ENCODE measurements around the gene ARPP21.

Gene ARPP21

DNA sequence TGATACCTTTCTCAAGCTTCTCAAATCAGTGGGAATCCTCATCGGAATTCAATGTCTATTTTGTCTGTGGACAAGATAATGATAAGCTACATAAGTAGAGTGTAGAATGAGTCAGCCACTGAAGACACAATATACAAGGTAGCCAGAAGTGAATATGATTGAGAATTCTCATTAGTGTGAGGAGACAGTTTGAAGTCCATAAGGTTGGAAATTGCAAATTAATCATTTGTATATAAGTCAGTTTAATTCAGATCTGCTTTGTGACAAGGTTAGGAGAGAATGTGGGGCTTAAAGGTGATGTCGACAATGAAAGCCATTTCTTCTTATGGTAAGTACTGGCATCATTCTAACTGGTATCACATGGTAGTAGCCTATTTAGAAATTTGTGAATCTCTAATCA lies 4.2 kb downstream of the ARPP21 start:
- DNase-seq = no peak

DNA sequence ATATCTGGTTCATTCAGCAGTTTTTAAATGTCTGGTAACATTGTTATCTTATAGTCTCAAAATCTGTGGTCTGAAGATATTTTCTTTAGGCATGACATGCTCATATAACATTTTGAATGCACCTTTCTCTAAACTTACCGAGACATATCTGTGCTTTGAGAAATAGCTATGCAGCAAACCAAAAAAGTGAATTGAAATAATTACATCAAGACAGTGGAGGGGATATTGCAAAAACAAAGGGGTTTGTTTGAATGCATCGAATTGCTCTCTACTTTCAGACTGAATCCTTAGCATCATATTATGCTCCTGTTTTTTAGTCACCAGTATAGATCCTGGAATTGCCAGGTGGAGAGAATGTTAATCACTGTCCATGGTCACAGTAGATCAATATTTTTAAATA lies 5.1 kb downstream of the ARPP21 start:
- no peak for DNase-seq

DNA sequence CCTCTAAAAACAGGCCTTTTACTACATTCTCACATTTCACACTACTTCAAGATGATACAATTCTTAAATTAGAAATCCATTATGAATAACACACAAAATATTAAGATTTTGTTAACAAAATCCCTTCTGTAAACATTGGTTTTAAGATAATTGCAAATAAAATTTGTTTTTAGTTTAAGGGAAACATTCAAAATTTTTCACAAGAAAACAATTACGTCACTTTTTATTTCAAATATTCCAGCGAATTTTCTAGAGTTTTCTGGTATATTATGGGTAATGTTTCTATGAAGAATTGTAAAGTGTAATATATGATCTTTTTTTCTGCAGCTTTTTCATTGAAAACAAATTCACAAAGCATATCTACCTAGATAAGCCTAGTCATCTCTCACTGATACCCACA lies 5.9 kb downstream of the ARPP21 start:
- DNase-seq = no peak

DNA sequence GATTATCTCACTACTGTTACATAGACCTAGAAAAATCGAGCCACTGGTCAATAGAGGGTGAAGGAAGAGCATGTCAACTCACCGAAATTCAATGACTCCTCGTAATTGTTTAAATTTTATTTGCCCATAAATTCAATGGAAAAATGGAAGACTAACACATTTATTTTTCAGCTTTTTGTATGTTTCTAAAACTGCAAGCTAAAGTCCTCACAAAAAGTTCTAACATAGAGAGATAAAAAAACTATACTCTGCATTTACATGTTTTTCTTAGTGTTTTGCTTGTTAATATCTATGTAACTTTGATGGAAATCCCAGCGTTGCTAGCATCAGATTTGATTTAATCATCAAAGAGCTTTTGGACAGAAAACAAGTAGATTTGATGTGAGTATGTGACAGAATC lies 6.8 kb downstream of the ARPP21 start:
- no peak for DNase-seq

DNA sequence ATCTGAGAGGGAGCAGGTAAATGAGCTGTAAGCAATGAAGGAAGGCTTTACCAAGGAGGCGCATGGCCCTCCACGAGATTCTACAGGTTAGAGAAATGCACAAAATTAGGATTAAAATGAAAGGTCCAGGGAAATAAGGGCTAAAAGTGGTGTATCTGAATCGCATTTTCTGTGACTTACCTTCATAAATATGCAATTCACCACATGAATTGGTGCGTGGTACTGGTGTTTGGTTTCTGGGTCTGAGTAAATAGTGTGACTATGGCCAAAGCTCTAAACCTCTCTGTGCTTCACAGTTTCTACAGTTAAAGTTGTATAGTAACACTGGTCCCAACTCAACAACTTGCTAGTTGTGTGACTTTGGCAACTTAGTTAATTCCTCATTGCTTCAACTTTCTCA lies 8.1 kb downstream of the ARPP21 start:
- DNase-seq = no peak

DNA sequence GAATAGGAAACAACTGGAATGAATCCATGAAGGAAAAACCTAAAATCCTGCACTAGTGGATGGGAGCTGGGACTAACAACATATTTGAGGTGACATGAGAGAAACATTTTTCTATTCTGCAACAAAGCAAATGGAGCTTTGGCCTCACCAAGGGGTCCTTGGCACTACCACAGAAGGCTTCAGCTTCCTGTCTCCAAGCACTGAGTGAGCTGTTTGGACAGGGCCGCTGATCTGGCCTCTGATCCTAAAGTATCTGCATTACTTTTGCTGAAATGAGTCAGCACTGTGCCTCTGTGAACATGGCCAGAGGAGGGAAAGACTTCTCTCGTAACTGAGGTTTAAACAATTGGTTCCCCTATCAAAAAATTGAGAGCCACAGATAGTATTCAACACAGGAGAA lies 9.0 kb downstream of the ARPP21 start:
- DNase-seq = no peak

DNA sequence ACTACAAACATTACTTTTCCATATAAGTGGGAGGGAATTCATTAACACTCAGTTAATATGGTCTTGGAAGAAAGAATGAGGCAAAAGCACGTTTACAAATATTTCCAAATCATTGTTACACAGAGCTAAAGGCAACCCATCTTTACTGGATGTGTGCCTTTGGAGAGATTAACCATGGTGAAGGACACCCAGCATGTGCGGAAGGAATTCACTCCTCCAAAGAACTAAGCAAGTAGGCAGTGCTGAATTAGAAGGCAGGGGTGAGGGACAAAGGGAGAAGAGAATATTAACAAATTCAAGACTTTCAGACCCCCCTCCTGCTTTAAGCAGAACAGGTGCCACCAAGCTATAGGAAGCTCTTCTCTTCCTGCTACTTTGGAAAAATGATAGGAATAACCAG lies 10.1 kb downstream of the ARPP21 start:
- DNase-seq = no peak

DNA sequence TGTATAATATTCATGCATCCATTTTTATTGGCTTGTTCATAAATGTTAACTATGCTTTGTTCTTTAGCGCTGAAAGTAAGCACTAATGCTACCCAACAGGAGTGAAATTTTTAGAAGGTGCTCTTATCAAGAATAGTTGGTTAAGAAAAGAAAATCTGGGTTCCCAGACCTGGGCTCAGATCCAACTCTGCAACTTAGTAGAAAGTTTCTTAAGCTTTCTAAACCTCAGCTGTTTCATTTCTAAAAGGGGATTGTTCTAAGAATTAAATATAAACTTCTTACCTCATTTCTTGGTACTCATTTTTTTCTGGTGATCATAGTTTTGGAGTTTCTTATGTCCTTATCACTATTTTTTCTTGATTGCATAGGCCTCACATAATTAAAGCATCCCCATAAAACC lies 12.1 kb downstream of the ARPP21 start:
- DNase-seq = no peak

DNA sequence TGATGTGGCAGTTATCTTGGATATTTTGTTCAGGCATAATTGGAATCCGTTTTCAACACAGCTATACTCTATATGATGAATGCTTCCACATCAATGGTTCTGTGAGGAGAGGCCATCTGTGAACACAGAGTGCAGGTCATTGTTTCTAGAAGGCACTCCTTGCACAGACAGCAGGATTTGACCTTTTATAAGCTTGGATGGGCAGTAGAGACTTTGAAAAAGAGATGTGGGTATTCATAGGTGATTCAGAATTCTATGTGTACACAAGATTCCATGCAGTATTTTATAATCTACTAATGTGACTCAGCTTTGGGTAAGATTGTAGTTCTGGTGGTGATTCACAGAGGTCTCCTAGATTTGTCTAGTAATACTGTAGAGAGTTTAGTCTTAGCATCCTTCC lies 12.5 kb downstream of the ARPP21 start:
- DNase-seq = no peak

DNA sequence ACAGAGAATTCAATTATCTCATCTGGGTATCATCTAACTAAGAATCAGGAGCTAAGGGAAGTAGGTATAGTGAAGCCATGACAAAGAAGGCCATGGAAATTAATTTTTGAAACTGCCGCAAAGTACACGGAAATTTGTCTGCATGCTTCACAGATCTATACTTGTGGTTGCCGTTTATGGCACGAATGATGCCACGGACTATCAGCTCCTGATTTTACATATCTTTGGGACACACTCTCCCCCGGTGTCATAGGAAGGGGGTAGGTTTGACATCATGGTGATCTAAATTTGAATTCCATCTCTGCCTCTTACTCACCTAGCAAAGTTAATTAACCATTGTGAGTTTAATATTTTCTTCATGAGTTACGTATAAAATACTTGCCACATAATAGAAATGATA lies 14.0 kb downstream of the ARPP21 start:
- no peak for DNase-seq

DNA sequence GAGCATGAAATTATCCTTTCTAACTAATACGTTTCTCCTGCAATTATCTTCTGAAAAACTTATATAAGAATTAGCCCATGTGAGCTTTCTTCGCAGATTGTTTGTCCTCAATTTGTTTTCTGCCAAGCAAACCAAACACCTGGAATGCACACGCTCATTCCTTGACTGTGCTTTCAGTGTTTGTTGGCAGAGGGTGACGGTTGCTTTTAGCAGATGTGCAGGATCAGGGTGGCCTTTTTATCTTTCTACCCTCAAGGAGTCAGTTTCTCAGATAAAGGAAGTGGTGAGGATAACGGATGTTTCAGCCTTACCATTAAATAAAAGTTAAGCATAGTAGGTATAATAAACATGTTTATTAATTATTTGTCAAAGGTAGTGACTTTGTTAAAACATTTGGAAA lies 15.2 kb downstream of the ARPP21 start:
- no peak for DNase-seq

DNA sequence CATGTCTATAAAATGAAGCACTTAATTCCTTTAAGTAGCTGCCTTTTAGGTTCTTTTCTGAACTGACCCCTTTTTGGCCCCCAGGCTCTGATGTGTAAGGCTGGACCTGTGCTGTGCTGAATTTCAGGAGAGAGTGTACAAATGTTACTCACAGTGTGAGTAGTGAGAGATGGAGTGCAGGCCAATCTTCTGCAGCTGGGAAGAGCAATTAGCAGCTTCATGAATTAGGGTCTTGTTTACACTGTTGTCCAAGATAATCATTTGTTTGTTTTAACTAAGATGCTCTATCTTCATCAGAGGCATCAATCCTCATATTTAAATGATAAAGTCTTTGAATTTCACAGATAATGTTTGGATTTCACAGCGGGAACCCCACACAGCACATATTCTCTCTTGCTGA lies 19.4 kb downstream of the ARPP21 start:
- no peak for DNase-seq

DNA sequence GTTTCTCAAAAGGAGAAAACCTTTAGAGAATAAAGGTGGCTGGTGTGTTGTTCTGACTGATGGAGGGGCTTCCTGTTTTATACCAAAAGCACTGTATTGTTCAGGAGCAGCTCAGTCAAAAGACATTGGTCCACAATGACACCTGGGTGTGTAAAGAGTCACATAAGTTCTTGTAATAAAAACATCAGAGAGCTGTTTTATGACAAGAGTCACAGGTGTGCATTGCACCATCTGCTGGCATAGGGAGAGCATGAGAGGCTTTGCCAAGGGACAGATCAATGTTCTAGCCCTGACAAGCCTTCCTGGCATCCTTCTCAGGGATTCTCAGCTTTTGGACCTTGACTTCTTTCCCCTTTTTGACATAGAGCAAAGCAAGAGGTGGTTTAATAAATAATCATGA lies 20.4 kb downstream of the ARPP21 start:
- DNase-seq = no peak

DNA sequence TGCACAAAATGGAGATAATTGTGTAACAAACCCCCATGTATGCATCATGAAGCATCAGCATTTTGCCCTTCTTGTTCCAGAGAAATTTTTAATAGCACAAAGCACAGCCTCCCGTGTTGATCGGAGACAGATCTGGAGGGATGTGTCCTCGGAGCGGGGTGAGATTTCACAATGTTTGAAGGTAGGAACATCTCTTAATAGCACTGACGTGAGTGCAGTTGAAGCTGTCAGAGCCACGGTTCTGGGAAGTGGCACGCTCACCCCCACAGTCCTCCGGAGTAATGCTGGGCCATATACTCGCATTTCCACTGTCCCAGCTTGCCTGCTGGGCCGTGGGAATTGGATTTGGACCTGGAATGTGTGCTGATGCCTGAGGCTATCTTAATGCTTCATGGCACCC lies 24.1 kb downstream of the ARPP21 start:
- DNase-seq = no peak

DNA sequence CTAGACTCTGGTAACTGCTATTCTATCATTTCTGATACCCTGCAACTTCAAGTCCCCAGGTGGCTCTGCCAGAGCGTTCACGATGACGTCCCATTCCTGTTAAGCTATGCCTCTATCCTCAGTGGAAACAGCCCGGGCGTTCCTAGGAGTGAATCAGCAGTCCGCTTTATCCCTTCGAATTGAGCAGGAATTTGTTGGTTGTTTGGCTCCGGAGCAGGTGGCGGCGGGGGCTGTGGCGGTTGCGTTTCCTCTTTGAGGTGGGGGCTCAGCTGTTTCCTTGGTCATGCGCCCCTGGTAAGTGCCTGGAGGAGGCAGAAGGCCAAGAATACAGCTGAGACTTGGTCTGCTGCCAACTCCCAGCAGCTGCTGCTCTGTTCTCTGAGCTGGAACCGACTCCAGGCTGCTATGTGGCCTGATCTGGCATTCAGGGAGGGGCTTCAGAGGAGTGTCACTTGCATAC lies 25.2 kb downstream of the ARPP21 start:
- no peak for DNase-seq

DNA sequence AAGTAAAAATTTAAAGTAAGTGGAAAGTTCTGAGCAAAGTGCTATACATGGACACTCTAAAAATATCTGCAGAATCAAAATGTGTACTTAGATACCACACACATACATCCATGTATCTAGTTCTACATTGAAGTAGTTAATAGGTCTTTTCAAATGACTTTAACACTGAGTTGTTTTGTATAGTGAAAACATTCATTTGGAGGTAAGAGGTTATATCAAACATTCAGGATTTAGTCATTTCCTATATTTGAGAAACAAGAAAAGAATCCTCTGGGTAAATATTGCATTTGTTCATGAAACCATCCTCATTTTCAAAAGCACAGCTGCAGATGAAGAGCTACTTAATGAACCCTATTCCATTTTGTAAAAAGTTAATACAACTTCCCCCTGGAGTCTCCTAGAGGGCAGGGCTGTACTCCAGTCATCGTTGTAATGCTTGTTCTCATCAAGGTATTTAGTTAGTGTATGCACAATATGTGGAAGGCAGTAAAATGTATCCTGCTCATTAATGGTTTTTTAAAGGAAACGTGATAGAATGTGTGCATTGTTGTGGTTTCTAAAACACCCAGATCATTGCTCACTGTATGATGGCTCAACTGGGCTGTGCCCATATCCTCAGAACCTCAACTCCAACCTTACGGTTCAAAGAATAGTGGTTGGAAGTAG lies 26.2 kb downstream of the ARPP21 start:
- no peak for DNase-seq

DNA sequence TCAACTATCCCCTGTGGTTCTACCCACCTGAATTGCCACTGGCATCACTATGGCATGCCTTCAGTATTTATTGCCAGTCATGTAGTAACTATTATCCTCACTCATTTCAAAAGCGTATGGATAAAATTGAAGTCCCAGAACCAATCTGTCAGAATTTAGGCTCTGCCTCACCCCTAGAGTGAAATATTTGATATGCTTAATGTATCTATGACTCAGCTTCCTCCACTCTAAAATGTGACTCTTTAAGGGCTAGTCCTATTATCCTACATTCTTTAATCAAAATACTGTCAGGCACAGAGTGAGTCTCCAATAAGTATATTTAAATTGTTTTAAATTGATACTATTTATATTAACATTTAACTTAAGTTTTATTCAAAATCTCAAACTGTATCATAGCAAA lies 27.6 kb downstream of the ARPP21 start:
- no peak for DNase-seq

DNA sequence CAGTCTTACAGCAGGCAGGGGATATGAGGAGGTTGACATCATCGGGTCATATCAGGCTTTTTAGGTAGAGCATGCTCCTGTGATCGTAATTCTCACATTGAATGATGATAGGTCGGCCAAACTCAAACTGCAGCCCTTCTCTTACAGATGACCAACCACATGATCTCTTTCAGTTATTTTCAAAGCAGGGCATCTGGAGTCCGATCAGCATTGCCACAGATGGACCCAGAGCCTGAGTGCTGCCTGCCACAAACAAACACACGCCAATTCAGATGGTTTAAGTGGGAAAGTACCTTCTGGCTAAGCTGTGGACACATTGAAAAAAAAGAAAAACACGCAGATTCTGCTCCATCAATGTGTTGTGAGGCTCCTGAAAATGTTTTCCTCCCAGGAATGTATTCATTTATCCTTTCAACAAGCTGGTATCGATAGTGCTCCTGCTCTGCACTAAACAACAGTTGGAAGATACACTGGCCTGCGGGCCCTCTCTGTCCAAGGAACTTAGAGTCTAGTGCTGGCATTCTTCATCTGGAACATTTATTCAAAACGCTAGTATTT lies 31.2 kb downstream of the ARPP21 start:
- no peak for DNase-seq

DNA sequence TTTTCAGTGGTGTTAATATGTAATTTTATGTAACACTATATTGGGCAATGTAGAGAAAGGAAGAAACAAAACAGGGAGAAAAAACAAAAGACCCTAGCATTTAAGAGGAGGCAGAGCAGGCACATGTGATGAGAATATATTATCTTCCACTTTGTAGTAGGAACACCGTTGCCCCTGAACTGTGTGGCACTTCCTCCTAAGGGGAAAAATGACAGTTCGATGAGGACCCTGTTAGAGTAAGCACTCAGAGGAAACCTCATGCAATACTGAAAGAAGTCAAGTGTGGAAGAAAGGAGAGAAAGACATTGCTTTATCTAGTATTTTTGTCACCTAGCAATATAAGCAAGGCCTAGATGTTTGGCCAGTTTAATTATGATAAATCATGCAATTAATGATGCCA lies 32.2 kb downstream of the ARPP21 start:
- no peak for DNase-seq

DNA sequence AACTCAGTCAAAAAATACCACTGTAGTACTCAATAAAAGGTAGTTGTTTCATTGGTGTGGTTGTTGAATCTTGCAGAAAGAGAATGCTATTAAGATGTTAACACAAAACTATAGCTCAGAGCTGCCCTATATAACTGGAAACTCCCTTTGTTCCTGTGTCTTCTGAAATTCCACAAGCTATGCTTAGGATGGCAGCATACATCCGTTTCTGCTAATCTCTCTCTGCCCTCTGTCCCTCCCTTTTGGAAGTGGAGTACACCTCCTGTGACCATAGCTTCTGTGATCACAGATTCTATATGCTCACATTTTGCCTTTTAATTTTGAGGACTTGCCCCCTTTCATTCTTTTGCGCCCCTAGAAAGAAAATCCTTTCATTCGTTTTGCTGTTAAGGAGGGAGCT lies 33.7 kb downstream of the ARPP21 start:
- no peak for DNase-seq

DNA sequence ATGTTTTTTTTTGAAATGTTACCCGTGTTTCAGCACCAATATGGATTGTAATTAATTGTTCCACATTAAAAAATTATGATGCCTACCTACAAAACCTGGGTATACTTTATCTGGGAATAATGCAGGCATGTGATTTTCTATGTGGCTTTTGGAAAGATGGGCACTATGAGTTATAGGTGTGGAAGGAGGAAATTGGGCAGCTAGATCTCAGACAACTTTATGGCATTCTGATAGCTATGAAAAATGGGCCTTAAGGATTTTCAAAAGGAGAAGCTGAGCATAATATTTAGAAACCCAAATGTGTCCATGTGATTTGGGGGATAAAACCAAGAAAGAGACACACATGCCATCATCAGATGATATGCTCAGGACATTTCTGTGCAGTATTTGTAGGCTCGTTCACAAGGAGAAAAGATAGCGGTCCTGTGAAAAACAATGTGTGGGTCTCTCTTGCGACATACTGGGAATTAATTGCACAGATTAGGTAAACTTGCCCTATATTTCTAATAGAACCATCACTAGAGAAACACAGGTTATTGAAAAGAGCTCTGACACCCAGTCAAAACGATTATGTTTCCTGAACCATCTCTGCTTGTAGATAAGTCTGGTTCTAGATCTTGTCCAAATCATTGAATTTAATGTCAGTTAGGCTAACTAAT lies 35.3 kb downstream of the ARPP21 start:
- no peak for DNase-seq

DNA sequence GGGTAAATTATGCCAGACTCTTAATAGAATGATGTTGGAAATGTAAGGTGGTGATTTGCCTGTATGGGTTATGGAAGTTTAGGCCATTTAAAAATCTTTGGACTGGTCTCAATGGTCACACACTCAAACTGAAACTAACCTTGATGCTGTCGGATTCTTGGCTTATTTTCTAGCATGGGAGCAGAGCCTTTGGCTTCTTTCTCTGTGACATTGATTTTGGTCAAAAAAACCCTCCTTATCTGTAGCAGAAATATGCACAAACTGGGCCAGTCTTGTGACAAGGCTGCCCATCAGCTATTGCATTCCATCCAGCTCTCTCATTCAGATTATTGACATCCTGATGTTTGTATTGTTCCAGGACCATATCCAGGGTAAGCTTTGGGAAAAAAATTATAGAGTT lies 35.9 kb downstream of the ARPP21 start:
- no peak for DNase-seq

DNA sequence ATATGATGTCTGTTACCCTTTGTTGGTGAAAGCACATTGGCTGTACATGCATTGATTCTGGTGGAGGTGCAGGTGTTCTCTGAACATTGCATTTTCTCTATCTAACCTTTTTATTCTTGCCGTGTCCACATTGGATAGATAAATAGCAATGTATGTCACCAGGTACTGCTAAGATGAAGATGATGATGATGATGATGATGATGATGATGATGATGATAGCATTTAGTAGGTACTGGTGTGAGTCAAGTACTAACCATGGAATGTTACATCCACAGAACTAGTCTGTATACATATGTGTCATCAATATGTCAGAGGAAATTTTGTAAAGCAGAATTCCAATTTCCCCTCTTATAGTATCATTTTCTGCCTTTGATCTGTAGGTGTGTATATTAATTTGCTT lies 36.3 kb downstream of the ARPP21 start:
- DNase-seq = no peak

DNA sequence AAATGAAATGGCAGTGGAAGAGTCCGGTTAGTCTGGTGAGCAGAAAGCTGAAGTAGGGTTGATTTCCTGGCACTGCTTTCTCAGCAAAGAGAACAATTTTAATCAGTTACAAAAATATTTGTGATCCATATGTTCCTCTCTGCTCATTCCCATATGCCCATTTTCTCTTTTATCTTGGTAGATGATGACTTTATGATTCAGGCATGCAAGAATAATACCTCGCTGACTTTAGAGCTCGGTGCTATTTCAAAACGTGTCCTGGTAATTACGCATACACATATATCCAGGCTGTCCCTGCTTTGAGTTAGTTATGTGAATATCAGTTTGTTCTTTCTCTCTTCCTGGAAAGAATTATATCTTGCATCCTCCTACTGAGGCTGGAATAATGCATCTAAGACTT lies 38.5 kb downstream of the ARPP21 start:
- DNase-seq = no peak

DNA sequence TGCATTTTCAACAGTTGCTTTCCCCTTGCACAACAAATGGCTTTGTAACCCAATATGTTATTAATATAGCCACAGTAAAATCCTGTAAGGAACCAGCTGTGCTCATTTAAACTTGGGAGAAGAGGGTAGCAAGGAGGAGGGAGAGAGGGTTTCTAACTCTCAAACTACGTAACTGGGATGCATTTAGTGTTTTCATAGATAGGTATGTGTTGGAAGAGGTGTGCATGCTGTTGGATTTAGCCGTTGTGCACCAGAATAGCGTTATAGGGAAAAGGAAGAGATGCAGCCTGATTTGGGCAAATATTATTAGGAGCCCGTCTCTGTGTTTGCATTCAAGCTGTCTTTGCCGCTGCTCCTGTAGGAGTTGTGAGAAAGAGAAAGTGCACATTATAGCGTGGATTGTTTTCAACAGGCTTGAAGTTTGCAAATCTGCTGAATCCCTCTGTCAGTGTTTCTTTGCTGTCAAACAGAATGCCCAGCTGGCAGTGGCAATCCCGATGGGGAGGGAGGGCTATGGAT lies 39.4 kb downstream of the ARPP21 start:
- DNase-seq = no peak
